HEK293T (cell line): ENCODE results near the gene SPRYD7.

ENCODE experiments used
- CTCF ChIA-PET: fragments of 350-600 bp; formaldehyde crosslinking; extraction: SDS; loops from one replicate; lab custom pipeline; 2021; ENCODE audit warnings: antibody characterized with exemption, inconsistent platforms; lab: Yijun Ruan, JAX
- POLR2A ChIA-PET: fragments of 350-600 bp; formaldehyde crosslinking; extraction: SDS; loops from one replicate; lab custom pipeline; 2020; ENCODE audit warnings: antibody characterized with exemption, inconsistent platforms; lab: Yijun Ruan, JAX
- DNase-seq: peaks from one replicate; pipeline ENCODE4 v3.0.0; 2012; ENCODE audit warnings: mixed read lengths; ENCODE audit errors: extremely low spot score
- ARNT ChIP-seq: fragments of 450-650 bp; IDR thresholded peaks from 2 replicates; pipeline ENCODE4 v1.6.1; 2017; ENCODE audit warnings: mild to moderate bottlenecking
- BHLHE40 ChIP-seq: fragments of 450-650 bp; IDR thresholded peaks from 2 replicates; pipeline ENCODE4 v1.6.1; 2016; ENCODE audit warnings: mild to moderate bottlenecking, moderate library complexity, borderline replicate concordance
- CTBP1 ChIP-seq: fragments of 450-650 bp; IDR thresholded peaks from 2 replicates; pipeline ENCODE4 v1.6.1; 2016; ENCODE audit warnings: borderline replicate concordance
- ELF4 ChIP-seq: fragments of 450-650 bp; IDR thresholded peaks from 2 replicates; pipeline ENCODE4 v1.6.1; 2017; ENCODE audit warnings: antibody characterized with exemption
- FOXA1 ChIP-seq: fragments of 450-650 bp; IDR thresholded peaks from 2 replicates; pipeline ENCODE4 v1.6.1; 2016; ENCODE audit warnings: mild to moderate bottlenecking
- FOXK2 ChIP-seq: fragments of 450-650 bp; IDR thresholded peaks from 2 replicates; pipeline ENCODE4 v1.6.1; 2016; ENCODE audit warnings: mild to moderate bottlenecking
- FOXM1 ChIP-seq: fragments of 450-650 bp; IDR thresholded peaks from 2 replicates; pipeline ENCODE4 v1.6.1; 2017; ENCODE audit warnings: mild to moderate bottlenecking, borderline replicate concordance
- HDGF ChIP-seq: fragments of 450-650 bp; IDR thresholded peaks from 2 replicates; pipeline ENCODE4 v1.6.1; 2017; ENCODE audit warnings: antibody characterized with exemption, borderline replicate concordance
- L3MBTL2 ChIP-seq: fragments of 450-650 bp; conservative IDR thresholded peaks from 2 replicates; pipeline ENCODE4 v1.6.1; 2016; ENCODE audit warnings: mild to moderate bottlenecking
- LEF1 ChIP-seq: fragments of 450-650 bp; IDR thresholded peaks from 2 replicates; pipeline ENCODE4 v1.6.1; 2017; ENCODE audit warnings: mild to moderate bottlenecking, borderline replicate concordance
- NFRKB ChIP-seq: fragments of 450-650 bp; IDR thresholded peaks from 2 replicates; pipeline ENCODE4 v1.6.1; 2016; ENCODE audit warnings: mild to moderate bottlenecking, moderate library complexity
- SP1 ChIP-seq: fragments of 450-650 bp; IDR thresholded peaks from 2 replicates; pipeline ENCODE4 v1.6.1; 2017
- SUZ12 ChIP-seq: fragments of 450-650 bp; IDR thresholded peaks from 2 replicates; pipeline ENCODE4 v1.6.1; 2016; ENCODE audit warnings: mild to moderate bottlenecking
- TARDBP ChIP-seq: fragments of 450-650 bp; IDR thresholded peaks from 2 replicates; pipeline ENCODE4 v1.6.1; 2016
- ZNF384 ChIP-seq: fragments of 450-650 bp; IDR thresholded peaks from 2 replicates; pipeline ENCODE4 v1.6.1; 2016
- TF ChIP-seq, protein P1 (sequence below): fragments of 450-650 bp; IDR thresholded peaks from 2 replicates; pipeline ENCODE4 v1.6.1; 2016

The SPRYD7 gene

DNA sequence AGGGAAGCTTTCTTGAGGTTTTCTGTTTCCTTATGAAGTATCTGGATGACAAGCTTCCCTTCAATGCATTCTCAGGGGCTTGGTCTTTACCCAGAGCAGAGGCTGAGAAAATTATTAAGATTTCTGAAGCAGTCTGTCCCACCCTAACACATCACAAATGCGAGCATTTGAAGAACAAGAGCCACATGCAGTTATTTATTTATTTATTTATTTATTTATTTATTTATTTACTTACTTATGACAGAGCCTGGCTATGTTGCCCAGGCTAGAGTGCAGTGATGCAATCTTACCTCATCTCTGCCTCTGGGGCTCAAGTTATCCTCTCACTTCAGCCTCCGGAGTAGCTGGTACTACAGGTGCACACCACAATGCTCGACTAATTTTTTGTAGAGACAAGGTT is 38.4 kb downstream of the SPRYD7 start:
- CTCF ChIA-PET: interaction anchor here (0.6 kb wide), 1 partner anchor 28 kb away, joined by 3 read pairs; no protein-coding TSS in a partner anchor
- POLR2A ChIA-PET: no interaction called here
- no peak for TF ChIP-seq SP1
- no peak for TF ChIP-seq FOXA1
- DNase-seq: no peak

GRCh38 chr13:49895826-49896225 is 40.3 kb downstream of the SPRYD7 start:
- TF ChIP-seq LEF1: no peak
- no peak for TF ChIP-seq CTBP1
- TF ChIP-seq SP1: no peak
- TF ChIP-seq TARDBP: no peak
- no peak for TF ChIP-seq ZNF384
- no peak for TF ChIP-seq L3MBTL2
- TF ChIP-seq HDGF: no peak
- TF ChIP-seq NFRKB: no peak
- no peak for TF ChIP-seq SUZ12
- no peak for TF ChIP-seq FOXM1
- no peak for TF ChIP-seq FOXK2
- DNase-seq: no peak
- ChIA-PET CTCF (no interaction called here), POLR2A (no interaction called here)

GRCh38 chr13:49893591-49893990 is 42.5 kb downstream of the SPRYD7 start:
- ChIA-PET POLR2A (no interaction called here), CTCF (interaction anchor here (1.1 kb wide), 1 partner anchor 42 kb away, joined by 3 read pairs; the partner anchor contains the start of gene SPRYD7)
- no peak for DNase-seq
- TF ChIP-seq BHLHE40 (no peak), TARDBP (no peak), LEF1 (no peak), ELF4 (no peak), FOXK2 (no peak), SP1 (no peak), ZNF384 (no peak), FOXA1 (no peak), L3MBTL2 (no peak), ARNT (no peak), HDGF (no peak), SUZ12 (no peak), FOXM1 (no peak), NFRKB (no peak), CTBP1 (no peak)
- TF ChIP-seq, protein P1, sequence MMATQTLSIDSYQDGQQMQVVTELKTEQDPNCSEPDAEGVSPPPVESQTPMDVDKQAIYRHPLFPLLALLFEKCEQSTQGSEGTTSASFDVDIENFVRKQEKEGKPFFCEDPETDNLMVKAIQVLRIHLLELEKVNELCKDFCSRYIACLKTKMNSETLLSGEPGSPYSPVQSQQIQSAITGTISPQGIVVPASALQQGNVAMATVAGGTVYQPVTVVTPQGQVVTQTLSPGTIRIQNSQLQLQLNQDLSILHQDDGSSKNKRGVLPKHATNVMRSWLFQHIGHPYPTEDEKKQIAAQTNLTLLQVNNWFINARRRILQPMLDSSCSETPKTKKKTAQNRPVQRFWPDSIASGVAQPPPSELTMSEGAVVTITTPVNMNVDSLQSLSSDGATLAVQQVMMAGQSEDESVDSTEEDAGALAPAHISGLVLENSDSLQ: no peak

GRCh38 chr13:49890376-49890775 is 45.8 kb downstream of the SPRYD7 start:
- ChIA-PET CTCF (interaction anchor here (1.0 kb wide), 1 partner anchor 46 kb away, joined by 3 read pairs; the partner anchor contains the start of gene SPRYD7), POLR2A (no interaction called here)
- DNase-seq: no peak
- TF ChIP-seq ARNT (no peak), FOXK2 (no peak), FOXM1 (no peak), HDGF (no peak), NFRKB (no peak), LEF1 (no peak), SUZ12 (no peak), L3MBTL2 (no peak), SP1 (no peak), TARDBP (no peak), CTBP1 (no peak), ZNF384 (no peak), BHLHE40 (no peak), FOXA1 (no peak), ELF4 (no peak)
- TF ChIP-seq, protein P1: no peak

DNA sequence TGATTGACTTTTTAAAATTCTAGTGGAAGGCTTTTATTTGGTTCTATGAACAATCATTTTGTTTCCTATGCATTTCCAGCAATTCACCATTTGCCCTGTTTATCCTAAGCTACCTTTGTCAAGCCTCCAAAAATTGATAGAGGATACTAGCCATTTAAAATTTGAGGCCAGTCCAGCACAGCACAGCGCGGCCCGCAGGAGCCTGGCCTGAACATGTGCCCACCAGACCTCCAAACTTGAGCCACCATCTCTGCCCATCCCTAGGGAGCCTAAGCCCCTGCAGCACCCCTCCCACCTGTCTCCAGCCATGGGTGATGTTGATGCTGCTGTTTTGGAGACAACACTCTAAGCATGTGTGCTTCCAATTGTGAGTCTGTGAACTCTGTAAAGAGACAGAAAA is 57.5 kb downstream of the SPRYD7 start:
- TF ChIP-seq TARDBP (no peak), LEF1 (no peak), HDGF (no peak)
- TF ChIP-seq, protein P1: no peak
- DNase-seq: no peak
- ChIA-PET CTCF (no interaction called here), POLR2A (no interaction called here)

- ChIA-PET POLR2A (no interaction called here), CTCF (no interaction called here)
- TF ChIP-seq CTBP1: no peak
- TF ChIP-seq HDGF: no peak
- no peak for TF ChIP-seq TARDBP
- TF ChIP-seq FOXM1: no peak
- TF ChIP-seq ZNF384: no peak
- TF ChIP-seq FOXA1: no peak
- TF ChIP-seq NFRKB: no peak
- no peak for TF ChIP-seq SUZ12
- TF ChIP-seq FOXK2: no peak
- TF ChIP-seq, protein P1: no peak
- no peak for TF ChIP-seq LEF1
- no peak for TF ChIP-seq ARNT
- TF ChIP-seq L3MBTL2: no peak
- TF ChIP-seq ELF4: no peak
- TF ChIP-seq SP1: no peak
- no peak for TF ChIP-seq BHLHE40
- DNase-seq: no peak
Measured at GRCh38 chr13:49877629-49878218, 58.4 kb downstream of the SPRYD7 start.
